Astrocyte of the cerebellum (primary cell): ENCODE data around the gene TPSD1.
"Not testable (repeated sequence)": the region's sequence is repeated elsewhere in the genome, so short reads cannot be mapped to it uniquely, and the experiment has no call there.

Source experiments
- DNase-seq: peaks from one replicate; pipeline ENCODE4 v3.0.0-alpha.2; 2011; ENCODE audit warnings: low read depth
- H3K4me3 ChIP-seq: 2 replicates; pipeline ENCODE4 v1.5.1; 2011; ENCODE audit warnings: mild to moderate bottlenecking, low read depth, low read length, moderate library complexity
- in situ Hi-C: cut with HindIII; loops from 2 replicates; pipeline ENCODE4 v1.10.0; 2017; ENCODE audit warnings: low sequenced_read_pairs
- TF ChIP-seq, protein P1 (sequence below): IDR thresholded peaks from 2 replicates; pipeline ENCODE4 v1.5.1; 2012; ENCODE audit warnings: low read length, low read depth, moderate library complexity, mild to moderate bottlenecking; ENCODE audit errors: missing control alignments

The TPSD1 gene

DNA sequence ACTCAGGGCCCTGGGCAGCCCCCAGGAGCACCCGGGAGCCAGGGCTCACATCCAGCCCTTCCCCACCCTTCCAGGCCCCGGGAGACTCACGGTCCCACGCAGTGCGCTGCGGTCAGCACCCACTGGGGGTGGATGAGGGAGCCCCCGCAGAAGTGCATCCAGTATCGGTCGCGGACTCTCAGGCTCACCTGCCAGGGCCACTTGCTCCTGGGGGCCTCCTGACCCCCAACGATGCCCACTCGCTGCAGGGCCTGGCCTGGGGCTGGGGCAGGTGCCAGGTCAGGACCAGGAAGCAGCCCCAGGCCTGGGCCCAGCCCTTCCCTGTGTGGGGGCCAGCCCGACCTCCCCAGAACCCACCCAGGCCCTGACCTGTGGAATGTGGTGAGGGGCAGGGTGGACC lies 26.4 kb upstream of the TPSD1 start:
- DNase-seq, H3K4me3 ChIP-seq, in situ Hi-C loops: not testable (repeated sequence)

DNA sequence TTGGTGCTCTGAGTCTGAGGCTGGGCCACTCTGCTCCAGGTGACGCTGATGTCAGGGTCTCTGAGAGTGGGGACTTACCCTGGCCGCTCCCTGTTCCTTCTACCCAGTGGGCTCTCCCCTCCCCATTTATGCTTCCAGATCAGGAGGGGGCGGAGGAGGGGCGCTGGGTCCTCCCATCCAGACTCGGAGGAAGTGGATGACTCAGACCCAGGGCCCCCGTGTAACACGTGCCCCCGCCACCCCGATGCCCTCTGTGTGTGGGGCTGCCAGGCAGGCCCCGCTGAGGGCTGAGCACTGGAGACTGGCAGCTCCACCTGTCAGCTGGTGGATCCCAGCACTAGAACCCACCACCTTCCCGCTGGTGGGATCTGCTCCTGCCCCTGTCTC lies 25.8 kb upstream of the TPSD1 start, which contains the start of gene TPSB2:
TSS of gene TPSB2 (minus strand) at position 101 of the 387 bp plus-strand sequence. CDS start 233 bp downstream, outside the sequence.
- in situ Hi-C loops, DNase-seq, H3K4me3 ChIP-seq: not testable (repeated sequence)

- H3K4me3 ChIP-seq, DNase-seq, in situ Hi-C loops: not testable (repeated sequence)
Observed at GRCh38 chr16:1230471-1231212, 25.2 kb upstream of the TPSD1 start.

- DNase-seq, H3K4me3 ChIP-seq, in situ Hi-C loops: not testable (repeated sequence)
Observed at GRCh38 chr16:1231301-1231700, 24.6 kb upstream of the TPSD1 start.

DNA sequence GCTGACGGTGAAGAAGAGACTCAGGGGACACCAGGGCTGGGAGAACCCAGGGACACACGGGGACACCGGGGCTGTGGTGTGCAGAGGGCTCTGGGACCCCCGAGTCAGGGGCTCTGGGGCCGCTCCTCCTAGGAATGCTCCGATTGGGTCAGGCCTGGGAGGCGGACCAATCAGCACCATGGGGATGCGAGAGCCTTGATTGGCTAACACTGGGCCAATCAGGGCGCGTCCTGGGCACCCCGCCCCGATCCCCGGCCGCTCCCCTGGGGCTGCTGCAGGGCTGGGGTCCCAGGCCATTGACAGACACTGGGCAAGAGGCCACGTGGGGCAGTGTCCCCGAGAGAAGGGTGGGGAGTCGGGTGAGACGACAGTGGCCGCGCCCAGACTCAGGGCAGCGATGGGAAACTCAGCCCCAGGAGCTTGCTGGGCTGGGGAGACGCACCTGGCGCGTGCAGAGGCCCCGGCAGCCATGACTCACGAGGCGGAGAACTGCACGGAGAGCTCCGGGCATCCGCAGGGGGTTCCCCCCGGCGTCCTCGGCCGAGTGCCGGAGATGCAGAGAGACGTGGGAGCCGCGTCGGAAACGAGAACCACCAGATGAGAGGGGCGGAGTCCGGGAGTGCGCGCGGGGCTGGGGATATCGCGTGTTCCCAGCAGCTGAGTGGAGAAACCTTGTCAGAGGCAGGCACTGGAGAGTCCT lies 23.7 kb upstream of the TPSD1 start:
- DNase-seq, in situ Hi-C loops, H3K4me3 ChIP-seq: not testable (repeated sequence)

- H3K4me3 ChIP-seq, DNase-seq, in situ Hi-C loops: not testable (repeated sequence)
Observed at GRCh38 chr16:1236659-1237058, 19.2 kb upstream of the TPSD1 start.

GRCh38 chr16:1237990-1238389 lies 17.9 kb upstream of the TPSD1 start:
- DNase-seq, result no peak
- no peak overlapping the region for H3K4me3 ChIP-seq
- in situ Hi-C loops, result no loop called here
- TF ChIP-seq, protein P1, sequence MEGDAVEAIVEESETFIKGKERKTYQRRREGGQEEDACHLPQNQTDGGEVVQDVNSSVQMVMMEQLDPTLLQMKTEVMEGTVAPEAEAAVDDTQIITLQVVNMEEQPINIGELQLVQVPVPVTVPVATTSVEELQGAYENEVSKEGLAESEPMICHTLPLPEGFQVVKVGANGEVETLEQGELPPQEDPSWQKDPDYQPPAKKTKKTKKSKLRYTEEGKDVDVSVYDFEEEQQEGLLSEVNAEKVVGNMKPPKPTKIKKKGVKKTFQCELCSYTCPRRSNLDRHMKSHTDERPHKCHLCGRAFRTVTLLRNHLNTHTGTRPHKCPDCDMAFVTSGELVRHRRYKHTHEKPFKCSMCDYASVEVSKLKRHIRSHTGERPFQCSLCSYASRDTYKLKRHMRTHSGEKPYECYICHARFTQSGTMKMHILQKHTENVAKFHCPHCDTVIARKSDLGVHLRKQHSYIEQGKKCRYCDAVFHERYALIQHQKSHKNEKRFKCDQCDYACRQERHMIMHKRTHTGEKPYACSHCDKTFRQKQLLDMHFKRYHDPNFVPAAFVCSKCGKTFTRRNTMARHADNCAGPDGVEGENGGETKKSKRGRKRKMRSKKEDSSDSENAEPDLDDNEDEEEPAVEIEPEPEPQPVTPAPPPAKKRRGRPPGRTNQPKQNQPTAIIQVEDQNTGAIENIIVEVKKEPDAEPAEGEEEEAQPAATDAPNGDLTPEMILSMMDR, result no peak

DNA sequence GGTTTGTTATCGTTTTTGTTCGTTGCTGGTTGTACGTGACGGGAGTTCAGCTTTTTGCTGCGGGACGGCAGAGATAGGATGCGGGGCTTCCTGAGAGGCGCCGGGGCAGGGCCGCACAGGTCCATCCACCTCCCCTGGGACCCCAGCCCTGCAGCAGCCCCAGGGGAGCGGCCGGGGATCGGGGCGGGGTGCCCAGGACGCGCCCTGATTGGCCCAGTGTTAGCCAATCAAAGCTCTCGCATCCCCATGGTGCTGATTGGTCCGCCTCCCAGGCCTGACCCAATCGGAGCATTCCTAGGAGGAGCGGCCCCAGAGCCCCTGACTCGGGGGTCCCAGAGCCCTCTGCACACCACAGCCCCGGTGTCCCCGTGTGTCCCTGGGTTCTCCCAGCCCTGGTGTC lies 17.0 kb upstream of the TPSD1 start:
- H3K4me3 ChIP-seq, DNase-seq, in situ Hi-C loops: not testable (repeated sequence)

- H3K4me3 ChIP-seq, in situ Hi-C loops, DNase-seq: not testable (repeated sequence)
Observed at GRCh38 chr16:1239575-1239974, 16.3 kb upstream of the TPSD1 start.

DNA sequence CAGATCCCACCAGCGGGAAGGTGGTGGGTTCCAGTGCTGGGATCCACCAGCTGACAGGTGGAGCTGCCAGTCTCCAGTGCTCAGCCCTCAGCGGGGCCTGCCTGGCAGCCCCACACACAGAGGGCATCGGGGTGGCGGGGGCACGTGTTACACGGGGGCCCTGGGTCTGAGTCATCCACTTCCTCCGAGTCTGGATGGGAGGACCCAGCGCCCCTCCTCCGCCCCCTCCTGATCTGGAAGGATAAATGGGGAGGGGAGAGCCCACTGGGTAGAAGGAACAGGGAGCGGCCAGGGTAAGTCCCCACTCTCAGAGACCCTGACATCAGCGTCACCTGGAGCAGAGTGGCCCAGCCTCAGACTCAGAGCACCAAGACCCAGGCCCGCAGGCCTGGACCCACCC lies 15.4 kb upstream of the TPSD1 start, which contains the start of gene TPSAB1:
TSS of gene TPSAB1 (plus strand) at position 270 of the 400 bp plus-strand sequence. CDS start 234 bp downstream, outside the sequence.
- in situ Hi-C loops, DNase-seq, H3K4me3 ChIP-seq: not testable (repeated sequence)

- in situ Hi-C loops, H3K4me3 ChIP-seq, DNase-seq: not testable (repeated sequence)
Observed at GRCh38 chr16:1241081-1241480, 14.8 kb upstream of the TPSD1 start.

DNA sequence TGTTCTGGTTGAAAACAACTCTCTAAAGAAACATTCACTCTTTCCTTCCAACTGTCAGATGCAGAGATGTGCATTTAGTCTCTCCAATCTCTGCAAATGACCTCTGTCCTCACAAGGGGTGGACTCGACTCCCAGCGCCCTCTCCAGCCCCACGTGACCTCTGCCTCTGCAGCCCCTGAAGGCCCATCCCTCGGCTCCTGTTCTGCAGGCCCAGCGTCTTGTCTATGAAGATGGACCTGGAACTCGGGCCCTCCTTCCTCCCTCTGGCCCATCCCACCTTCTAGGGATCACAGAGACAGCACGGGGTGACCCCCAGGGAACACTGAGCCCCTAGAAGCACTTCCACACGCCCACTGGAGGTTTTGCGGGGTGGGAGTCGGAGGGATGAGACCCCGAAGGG lies 12.5 kb upstream of the TPSD1 start:
- H3K4me3 ChIP-seq, DNase-seq, in situ Hi-C loops: not testable (repeated sequence)

GRCh38 chr16:1243907-1244850 lies 11.7 kb upstream of the TPSD1 start:
- H3K4me3 ChIP-seq, DNase-seq, in situ Hi-C loops: not testable (repeated sequence)
